Neuronal stem cell (in vitro differentiated cells): ENCODE results near the gene RBM20.

Experiments
- DNase-seq: peaks from one replicate; pipeline ENCODE4 v3.0.0-alpha.2; 2013; ENCODE audit warnings: low spot score
- H2AFZ ChIP-seq: one replicate; pipeline ENCODE4 v1.6.1; 2013; ENCODE audit warnings: mild to moderate bottlenecking, low read length, inconsistent platforms
- H2AK5ac ChIP-seq: 2 replicates; pipeline ENCODE4 v1.6.1; 2013; ENCODE audit warnings: low read depth, mild to moderate bottlenecking, inconsistent platforms, low read length, moderate library complexity, mixed read lengths
- H2BK120ac ChIP-seq: 2 replicates; pipeline ENCODE4 v1.6.1; 2013; ENCODE audit warnings: low read depth, mild to moderate bottlenecking, inconsistent platforms, low read length, moderate library complexity, mixed read lengths
- H2BK12ac ChIP-seq: one replicate; pipeline ENCODE4 v1.6.1; 2013; ENCODE audit warnings: low read length, inconsistent platforms
- H2BK15ac ChIP-seq: 2 replicates; pipeline ENCODE4 v1.6.1; 2013; ENCODE audit warnings: mild to moderate bottlenecking, low read length, inconsistent platforms, mixed read lengths
- H2BK5ac ChIP-seq: one replicate; pipeline ENCODE4 v1.6.1; 2013; ENCODE audit warnings: inconsistent platforms, mild to moderate bottlenecking, low read length, moderate library complexity
- H3K14ac ChIP-seq: one replicate; pipeline ENCODE4 v1.6.1; 2013; ENCODE audit warnings: low read length, inconsistent platforms
- H3K18ac ChIP-seq: 2 replicates; pipeline ENCODE4 v1.6.1; 2013; ENCODE audit warnings: low read length, inconsistent platforms
- H3K23ac ChIP-seq: 2 replicates; pipeline ENCODE4 v1.6.1; 2013; ENCODE audit warnings: low read depth, mild to moderate bottlenecking, mixed read lengths, low read length, inconsistent platforms; ENCODE audit not compliant: poor library complexity
- H3K27ac ChIP-seq: replicated peaks from 3 replicates; pipeline ENCODE4 v1.5.1; 2013; ENCODE audit warnings: low read length, inconsistent platforms
- H3K27me3 ChIP-seq, 3 experiments: 2 replicates each; pipeline ENCODE4 v1.6.1; 2013; ENCODE audit warnings: low read length in 3 of 3, mild to moderate bottlenecking in 2 of 3, inconsistent platforms in 1 of 3, low read depth in 1 of 3, mixed read lengths in 1 of 3, moderate library complexity in 1 of 3; ENCODE audit not compliant: control insufficient read depth in 3 of 3, insufficient read depth in 3 of 3
- H3K36me3 ChIP-seq, 2 donors: replicated peaks in 1 of 2; 2 replicates each; pipeline ENCODE4 v1.6.1; 2013; ENCODE audit warnings: low read length in 2 of 2; ENCODE audit not compliant: control insufficient read depth in 2 of 2, insufficient read depth in 2 of 2
- H3K4ac ChIP-seq: 2 replicates; pipeline ENCODE4 v1.6.1; 2013; ENCODE audit warnings: inconsistent platforms, mild to moderate bottlenecking, low read length, moderate library complexity
- H3K4me1 ChIP-seq, 2 donors: 1 replicate in 1 of 2; 2 replicates in 1 of 2; pipeline ENCODE4 v1.6.1; 2013; ENCODE audit warnings: low read length in 2 of 2, low read depth in 1 of 2; ENCODE audit not compliant: control insufficient read depth in 2 of 2, insufficient read depth in 1 of 2
- H3K4me2 ChIP-seq: one replicate; pipeline ENCODE4 v1.6.1; 2013; ENCODE audit warnings: mild to moderate bottlenecking, low read length, inconsistent platforms; ENCODE audit not compliant: insufficient read depth, poor library complexity, severe bottlenecking
- H3K4me3 ChIP-seq, 2 donors: 2 replicates each; pipeline ENCODE4 v1.5.1; 2013; ENCODE audit warnings: low read length in 2 of 2, mild to moderate bottlenecking in 2 of 2, inconsistent platforms in 1 of 2, moderate library complexity in 1 of 2
- H3K79me1 ChIP-seq: one replicate; pipeline ENCODE4 v1.6.1; 2013; ENCODE audit warnings: low read depth, mild to moderate bottlenecking, inconsistent platforms, low read length, moderate library complexity
- H3K9ac ChIP-seq: one replicate; pipeline ENCODE4 v1.6.1; 2013; ENCODE audit warnings: mild to moderate bottlenecking, low read depth, low read length, inconsistent platforms; ENCODE audit not compliant: poor library complexity
- H3K9me3 ChIP-seq, 2 donors: replicated peaks in 1 of 2; 2 replicates each; pipeline versions ENCODE3 to v1.6.1; 2013; ENCODE audit warnings: low read length in 2 of 2, mild to moderate bottlenecking in 2 of 2, inconsistent platforms in 1 of 2, low read depth in 1 of 2, mixed read lengths in 1 of 2, moderate library complexity in 1 of 2; ENCODE audit not compliant: control insufficient read depth in 2 of 2, insufficient read depth in 1 of 2
- H4K8ac ChIP-seq: one replicate; pipeline ENCODE4 v1.6.1; 2013; ENCODE audit warnings: low read depth, mild to moderate bottlenecking, inconsistent platforms, low read length, moderate library complexity
- H4K91ac ChIP-seq: one replicate; pipeline ENCODE4 v1.6.1; 2013; ENCODE audit warnings: low read length, low read depth, mild to moderate bottlenecking, inconsistent platforms; ENCODE audit not compliant: poor library complexity
- WGBS, 2 donors: extraction: QIAGEN DNeasy Blood & Tissue Kit; methylation state at CpG; one replicate each; pipeline ENCODE4 v1.1.7; 2013; ENCODE audit warnings: missing lambda C conversion rate in 2 of 2, mixed read lengths in 1 of 2; ENCODE audit not compliant: insufficient read length in 2 of 2, insufficient replicate concordance in 1 of 2; ENCODE audit errors: extremely low coverage in 2 of 2; 5-methylcytosine and 5-hydroxymethylcytosine counted together

The RBM20 gene

GRCh38 chr10:110696436-110696835, 52.3 kb downstream of the RBM20 start:
- Histone ChIP-seq H3K36me3 (no peaks in the 10 kb centered on the region), H3K4me1 (peaks cover 0 to 5% of the 10 kb centered on the region in 2 donors), H4K8ac (no peak overlapping the region), H2BK120ac (peak overlapping the region; percentile 2), H3K4me2 (no peak overlapping the region), H2BK12ac (no peak overlapping the region), H3K27ac (no peak overlapping the region), H2AFZ (no peak overlapping the region), H3K9me3 (no peaks in the 10 kb centered on the region), H3K4ac (no peak overlapping the region), H3K79me1 (no peaks in the 10 kb centered on the region), H3K23ac (no peak overlapping the region), H2AK5ac (no peak overlapping the region), H2BK5ac (no peak overlapping the region), H3K27me3 (peaks cover 0 to 19% (median 0%) of the 10 kb centered on the region in 3 experiments), H4K91ac (no peak overlapping the region), H3K9ac (peak overlapping the region; percentile 47), H3K4me3 (no peak overlapping the region), H3K18ac (peak overlapping the region; percentile 15), H3K14ac (peak overlapping the region; percentile 79), H2BK15ac (no peak overlapping the region)
- DNase-seq = no peak
- no CpG with 5 or more reads among the region's 4 CpGs for WGBS, 2 donors

GRCh38 chr10:110698340-110698739, 54.2 kb downstream of the RBM20 start:
- Histone ChIP-seq H3K14ac (no peak overlapping the region), H3K27ac (no peak overlapping the region), H2AK5ac (no peak overlapping the region), H2BK5ac (no peak overlapping the region), H2AFZ (no peak overlapping the region), H3K18ac (peak overlapping the region; percentile 5), H3K9me3 (no peaks in the 10 kb centered on the region), H3K4me3 (no peak overlapping the region), H2BK120ac (no peak overlapping the region), H3K27me3 (peaks cover 0 to 24% (median 0%) of the 10 kb centered on the region in 3 experiments), H4K91ac (no peak overlapping the region), H4K8ac (no peak overlapping the region), H3K23ac (no peak overlapping the region), H3K4ac (no peak overlapping the region), H3K4me1 (peaks cover 0 to 11% of the 10 kb centered on the region in 2 donors), H3K79me1 (no peaks in the 10 kb centered on the region), H3K9ac (no peak overlapping the region), H3K4me2 (no peak overlapping the region), H2BK12ac (no peak overlapping the region), H2BK15ac (no peak overlapping the region), H3K36me3 (no peaks in the 10 kb centered on the region)
- no CpG with 5 or more reads among the region's 5 CpGs for WGBS, 2 donors
- DNase-seq = no peak

DNA sequence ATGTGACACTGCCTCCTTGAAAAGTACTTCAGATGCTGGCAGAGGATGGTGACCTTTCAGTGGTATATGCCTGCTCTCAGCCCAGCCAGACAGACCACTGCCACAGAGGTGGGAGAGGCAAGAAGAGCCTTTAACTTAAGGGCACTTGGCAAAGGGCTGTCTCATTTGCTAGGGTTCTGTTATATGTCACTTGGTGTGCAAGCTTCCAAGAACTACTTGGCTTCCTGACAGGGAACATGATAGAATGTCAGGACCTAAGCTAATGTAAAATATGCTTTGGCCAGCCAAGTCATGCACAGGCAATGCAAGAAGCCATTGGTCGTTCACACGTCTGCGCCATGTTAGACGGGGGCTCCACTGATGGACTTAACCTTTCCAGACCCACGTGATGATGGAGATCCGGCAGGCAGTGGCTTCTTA, 54.7 kb downstream of the RBM20 start:
- no peak overlapping the region for H2BK12ac ChIP-seq
- DNase-seq = no peak
- H3K79me1 ChIP-seq = no peaks in the 10 kb centered on the region
- peaks cover 0 to 24% (median 0%) of the 10 kb centered on the region in 3 experiments for H3K27me3 ChIP-seq
- no peak overlapping the region for H3K18ac ChIP-seq
- no peak overlapping the region for H3K14ac ChIP-seq
- H3K4me2 ChIP-seq = no peak overlapping the region
- no peak overlapping the region for H4K8ac ChIP-seq
- no peak overlapping the region for H3K27ac ChIP-seq
- H2AK5ac ChIP-seq = no peak overlapping the region
- no peaks in the 10 kb centered on the region for H3K36me3 ChIP-seq
- no peak overlapping the region for H3K23ac ChIP-seq
- H2BK120ac ChIP-seq = no peak overlapping the region
- no peak overlapping the region for H2AFZ ChIP-seq
- H3K4me1 ChIP-seq = peaks cover 0 to 11% of the 10 kb centered on the region in 2 donors
- no peak overlapping the region for H3K4me3 ChIP-seq
- H4K91ac ChIP-seq = no peak overlapping the region
- no peaks in the 10 kb centered on the region for H3K9me3 ChIP-seq
- H3K9ac ChIP-seq = no peak overlapping the region
- no peak overlapping the region for H3K4ac ChIP-seq
- H2BK15ac ChIP-seq = no peak overlapping the region
- H2BK5ac ChIP-seq = no peak overlapping the region
- no CpG with 5 or more reads among the region's 6 CpGs for WGBS, 2 donors

GRCh38 chr10:110699859-110700468, 55.8 kb downstream of the RBM20 start:
- no peak overlapping the region for H3K4me2 ChIP-seq
- no peak for DNase-seq
- no CpG with 5 or more reads among the region's 10 CpGs for WGBS, 2 donors
- no peak overlapping the region for H2AK5ac ChIP-seq
- H3K27ac ChIP-seq = no peak overlapping the region
- no peak overlapping the region for H3K18ac ChIP-seq
- H4K91ac ChIP-seq = no peak overlapping the region
- no peak overlapping the region for H2AFZ ChIP-seq
- no peaks in the 10 kb centered on the region for H3K79me1 ChIP-seq
- H3K27me3 ChIP-seq = peaks cover 0 to 22% (median 0%) of the 10 kb centered on the region in 3 experiments
- no peak overlapping the region for H3K23ac ChIP-seq
- no peaks in the 10 kb centered on the region for H3K9me3 ChIP-seq
- no peak overlapping the region for H3K4me3 ChIP-seq
- peaks cover 0 to 11% of the 10 kb centered on the region in 2 donors for H3K4me1 ChIP-seq
- no peak overlapping the region for H3K4ac ChIP-seq
- H2BK5ac ChIP-seq = no peak overlapping the region
- H3K14ac ChIP-seq = no peak overlapping the region
- no peak overlapping the region for H2BK120ac ChIP-seq
- H2BK12ac ChIP-seq = no peak overlapping the region
- H4K8ac ChIP-seq = no peak overlapping the region
- H2BK15ac ChIP-seq = no peak overlapping the region
- no peak overlapping the region for H3K9ac ChIP-seq
- no peaks in the 10 kb centered on the region for H3K36me3 ChIP-seq
